Left lung (tissue), 10 donors: ENCODE results near the gene ENO1. TPM values are rescaled to one million over a fixed set of nuclear protein-coding genes. Genes with fewer than 3 reads are reported as not detected.
A peak's percentile ranks its signal among the peaks of the same experiment; 100 is the strongest.

Source experiments
- ATAC-seq: fragments of 200-7000 bp; cut with Tn5 transposase; one replicate; pipeline ENCODE4 v1.9.1; 2020; ENCODE audit warnings: moderate library complexity
- DNase-seq, 4 donors: peaks; one replicate each; pipeline ENCODE4 v3.0.0-alpha.2; 2013 to 2020
- H3K27ac ChIP-seq, 2 donors: fragments of 200-600 bp; sonication (generic) in 1 of 2; one replicate each; pipeline versions ENCODE4 v1.5.0 to v1.8.0; 2020 to 2021
- H3K27me3 ChIP-seq, 2 donors: fragments of 200-600 bp; sonication (generic) in 1 of 2; one replicate each; pipeline versions ENCODE4 v1.5.0 to v1.8.0; 2020 to 2021
- H3K36me3 ChIP-seq, 2 donors: fragments of 200-600 bp; sonication (generic) in 1 of 2; one replicate each; pipeline versions ENCODE4 v1.5.0 to v1.8.0; 2020 to 2021
- H3K4me1 ChIP-seq, 2 donors: fragments of 200-600 bp; one replicate each; pipeline ENCODE4 v1.8.0; 2021
- H3K4me3 ChIP-seq, 2 donors: fragments of 200-600 bp; sonication (generic) in 1 of 2; one replicate each; pipeline versions ENCODE4 v1.5.0 to v1.8.0; 2020 to 2021; ENCODE audit warnings: mild to moderate bottlenecking in 1 of 2
- H3K9me3 ChIP-seq, 2 donors: fragments of 200-600 bp; sonication (generic) in 1 of 2; one replicate each; pipeline versions ENCODE4 v1.5.0 to v1.8.0; 2020 to 2021
- intact Hi-C, 2 donors: fragments of 100-400 bp; cut with DNase I; formaldehyde crosslinking; loops; one replicate each; pipeline versions ENCODE4 v1.11.2 to v1.14.2; 2022
- polyA plus RNA-seq, 6 donors: library from polyadenylated mRNA; unstranded; fragments of 120-200 nt; gene quantifications; one replicate each; pipeline ENCODE4 v1.2.1, GENCODE V29; 2013; ENCODE audit not compliant: insufficient read length in 6 of 6
- total RNA-seq, 2 donors: library from RNA; stranded (reverse); fragmentation: NEBNext Ultra II Directional; extraction: Animal tissue kit (Norgen Biotek cat#: 25700); gene quantifications; one replicate each; pipeline ENCODE4 v1.2.1, GENCODE V29; 2021
- TF ChIP-seq, protein P1 (sequence below), 2 donors: fragments of 200-600 bp; sonication (generic) in 1 of 2; IDR thresholded peaks; one replicate each; pipeline versions ENCODE4 v1.5.0 to v1.8.0; 2021; ENCODE audit warnings: antibody characterized with exemption in 2 of 2
- donor health status: DM: no; HTN: yes; CAD: no.
- donor health status: DM: no; HTN: no; CAD: no.

The ENO1 gene
- total and polyA plus RNA-seq, 8 donors: 695 to 1,734 (median 783) TPM

DNA sequence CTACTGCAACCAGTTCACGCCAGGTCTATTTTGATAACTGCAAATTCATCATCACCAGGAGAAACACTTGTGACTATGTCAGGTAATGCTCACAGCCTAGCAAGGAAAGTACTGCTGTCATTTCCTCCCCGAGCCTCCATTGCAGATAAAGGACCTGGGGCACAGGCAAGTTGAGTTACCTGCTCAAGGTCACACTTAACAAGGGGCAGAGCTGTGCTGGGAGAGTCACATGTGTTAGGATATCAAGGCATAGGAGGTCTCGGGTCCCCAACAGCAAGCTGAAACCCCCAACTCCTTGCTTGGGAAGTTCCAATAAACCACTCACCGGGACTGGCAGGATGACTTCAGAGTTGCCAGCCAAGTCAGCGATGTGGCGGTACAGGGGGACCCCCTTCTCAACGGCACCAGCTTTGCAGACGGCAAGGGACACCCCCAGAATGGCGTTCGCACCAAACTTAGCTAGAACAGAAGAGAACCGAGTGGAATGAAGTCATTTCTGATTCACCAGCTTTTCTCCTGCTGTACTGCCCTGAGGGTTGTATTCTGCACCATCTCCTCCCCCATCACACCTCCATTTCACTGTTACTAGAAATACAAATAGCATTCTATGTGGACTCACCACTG, 11.6 kb downstream of the ENO1 start:
- DNase-seq: no peak
- Histone ChIP-seq H3K27me3 (no peaks in the 10 kb centered on the region), H3K36me3 (peaks cover 7 to 100% of the 10 kb centered on the region in 2 donors), H3K9me3 (no peaks in the 10 kb centered on the region), H3K4me1 (peaks cover 2 to 41% of the 10 kb centered on the region in 2 donors), H3K27ac (peak overlapping the region in 1 of 2 donors; percentile 13), H3K4me3 (no peak overlapping the region)
- intact Hi-C loops: no loop called here
- TF ChIP-seq, protein P1, sequence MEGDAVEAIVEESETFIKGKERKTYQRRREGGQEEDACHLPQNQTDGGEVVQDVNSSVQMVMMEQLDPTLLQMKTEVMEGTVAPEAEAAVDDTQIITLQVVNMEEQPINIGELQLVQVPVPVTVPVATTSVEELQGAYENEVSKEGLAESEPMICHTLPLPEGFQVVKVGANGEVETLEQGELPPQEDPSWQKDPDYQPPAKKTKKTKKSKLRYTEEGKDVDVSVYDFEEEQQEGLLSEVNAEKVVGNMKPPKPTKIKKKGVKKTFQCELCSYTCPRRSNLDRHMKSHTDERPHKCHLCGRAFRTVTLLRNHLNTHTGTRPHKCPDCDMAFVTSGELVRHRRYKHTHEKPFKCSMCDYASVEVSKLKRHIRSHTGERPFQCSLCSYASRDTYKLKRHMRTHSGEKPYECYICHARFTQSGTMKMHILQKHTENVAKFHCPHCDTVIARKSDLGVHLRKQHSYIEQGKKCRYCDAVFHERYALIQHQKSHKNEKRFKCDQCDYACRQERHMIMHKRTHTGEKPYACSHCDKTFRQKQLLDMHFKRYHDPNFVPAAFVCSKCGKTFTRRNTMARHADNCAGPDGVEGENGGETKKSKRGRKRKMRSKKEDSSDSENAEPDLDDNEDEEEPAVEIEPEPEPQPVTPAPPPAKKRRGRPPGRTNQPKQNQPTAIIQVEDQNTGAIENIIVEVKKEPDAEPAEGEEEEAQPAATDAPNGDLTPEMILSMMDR (IDR thresholded peaks at IDR 0.05): no peak
- no peak for ATAC-seq

DNA sequence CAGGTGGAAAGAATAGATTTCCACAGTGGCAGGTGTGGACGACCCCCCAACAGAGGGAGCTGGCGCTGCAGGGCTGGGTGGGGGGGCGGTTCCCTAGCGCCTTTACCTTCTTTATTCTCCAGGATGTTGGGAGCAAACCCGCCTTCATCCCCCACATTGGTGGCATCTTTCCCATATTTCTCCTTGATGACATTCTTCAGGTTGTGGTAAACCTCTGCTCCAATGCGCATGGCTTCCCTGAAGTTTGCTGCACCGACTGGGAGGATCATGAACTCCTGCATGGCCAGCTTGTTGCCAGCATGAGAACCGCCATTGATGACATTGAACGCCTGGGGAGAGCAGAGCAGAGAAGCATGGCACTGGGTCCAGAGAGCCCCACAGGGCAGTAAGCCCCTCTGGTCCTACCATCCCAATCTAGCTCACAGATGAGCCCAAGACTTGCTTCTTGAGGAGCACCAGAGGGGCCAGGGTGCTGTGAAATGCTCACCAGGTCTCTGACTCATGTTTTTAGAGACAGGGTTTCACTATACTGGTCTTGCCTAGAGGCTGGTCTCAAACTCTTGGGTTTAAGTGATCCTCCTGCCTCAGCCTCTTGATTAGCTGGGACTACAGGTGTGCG, 12.2 kb downstream of the ENO1 start:
- Histone ChIP-seq H3K4me1 (peaks cover 0 to 35% of the 10 kb centered on the region in 2 donors), H3K9me3 (no peaks in the 10 kb centered on the region), H3K27ac (peak overlapping the region in 1 of 2 donors; percentile 13), H3K36me3 (peaks cover 7 to 100% of the 10 kb centered on the region in 2 donors), H3K4me3 (no peak overlapping the region), H3K27me3 (no peaks in the 10 kb centered on the region)
- intact Hi-C loops: no loop called here
- ATAC-seq: no peak
- no peak for DNase-seq
- TF ChIP-seq, protein P1 (IDR thresholded peaks at IDR 0.05): no peak

DNA sequence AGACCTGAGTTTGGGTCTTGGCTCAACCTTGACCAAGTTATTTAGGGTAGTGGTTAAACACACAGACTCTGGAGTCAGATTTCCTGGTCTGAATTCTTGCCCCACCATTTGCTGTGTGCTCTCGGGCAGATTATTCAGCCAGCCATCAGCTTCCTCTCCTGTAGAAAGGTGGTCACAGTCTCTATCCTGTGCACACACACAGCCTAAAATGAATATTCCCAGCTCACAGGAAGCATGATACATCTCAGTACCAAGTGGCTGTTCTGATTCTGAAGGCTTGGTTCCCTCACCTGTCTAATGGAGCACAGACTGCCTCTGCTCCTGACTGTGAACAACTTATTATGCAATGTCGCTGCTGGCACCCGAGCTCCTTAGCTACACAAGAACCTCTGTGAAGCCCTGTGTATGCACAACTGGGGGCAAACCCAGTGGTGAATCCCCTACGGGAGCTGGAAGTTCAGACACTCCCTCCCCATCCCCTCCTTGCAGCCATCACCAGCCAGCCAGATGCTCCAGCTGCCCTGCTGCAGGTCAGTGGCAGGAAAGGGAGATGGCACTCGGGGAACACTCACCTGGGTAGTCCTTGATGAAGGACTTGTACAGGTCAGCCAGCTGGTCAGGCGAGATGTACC, 13.7 kb downstream of the ENO1 start:
- TF ChIP-seq, protein P1 (IDR thresholded peaks at IDR 0.05): no peak
- H3K4me3 ChIP-seq: no peak overlapping the region
- H3K36me3 ChIP-seq: peaks cover 7 to 100% of the 10 kb centered on the region in 2 donors
- no peaks in the 10 kb centered on the region for H3K9me3 ChIP-seq
- H3K27ac ChIP-seq: peak overlapping the region in 1 of 2 donors; percentile 46
- H3K27me3 ChIP-seq: no peaks in the 10 kb centered on the region
- peaks cover 0 to 28% of the 10 kb centered on the region in 2 donors for H3K4me1 ChIP-seq
- ATAC-seq (no peak), DNase-seq (peak in 1 of 4 donors; percentile 20)
- intact Hi-C loops: no loop called here

DNA sequence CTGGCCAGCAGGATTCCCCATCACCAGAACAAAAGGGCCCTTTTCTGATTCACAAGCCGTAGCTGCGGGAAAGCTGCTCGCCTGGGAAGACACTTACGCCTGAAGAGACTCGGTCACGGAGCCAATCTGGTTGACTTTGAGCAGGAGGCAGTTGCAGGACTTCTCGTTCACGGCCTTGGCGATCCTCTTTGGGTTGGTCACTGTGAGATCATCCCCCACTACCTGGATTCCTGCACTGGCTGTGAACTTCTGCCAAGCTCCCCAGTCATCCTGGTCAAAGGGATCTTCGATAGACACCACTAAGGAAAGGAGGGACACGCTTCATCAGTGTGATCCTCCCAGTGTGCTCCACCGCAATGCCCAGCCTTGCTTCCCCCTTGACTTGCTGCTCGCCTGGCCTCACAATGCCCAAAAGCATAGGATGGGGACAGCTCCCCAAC, 14.7 kb downstream of the ENO1 start:
- no peaks in the 10 kb centered on the region for H3K27me3 ChIP-seq
- no peak overlapping the region for H3K27ac ChIP-seq
- peaks cover 2 to 38% of the 10 kb centered on the region in 2 donors for H3K4me1 ChIP-seq
- H3K4me3 ChIP-seq: no peak overlapping the region
- DNase-seq (peak in 1 of 4 donors; percentile 22), ATAC-seq (no peak)
- no peaks in the 10 kb centered on the region for H3K9me3 ChIP-seq
- intact Hi-C loops: no loop called here
- peaks cover 7 to 100% of the 10 kb centered on the region in 2 donors for H3K36me3 ChIP-seq
- TF ChIP-seq, protein P1 (IDR thresholded peaks at IDR 0.05): no peak

DNA sequence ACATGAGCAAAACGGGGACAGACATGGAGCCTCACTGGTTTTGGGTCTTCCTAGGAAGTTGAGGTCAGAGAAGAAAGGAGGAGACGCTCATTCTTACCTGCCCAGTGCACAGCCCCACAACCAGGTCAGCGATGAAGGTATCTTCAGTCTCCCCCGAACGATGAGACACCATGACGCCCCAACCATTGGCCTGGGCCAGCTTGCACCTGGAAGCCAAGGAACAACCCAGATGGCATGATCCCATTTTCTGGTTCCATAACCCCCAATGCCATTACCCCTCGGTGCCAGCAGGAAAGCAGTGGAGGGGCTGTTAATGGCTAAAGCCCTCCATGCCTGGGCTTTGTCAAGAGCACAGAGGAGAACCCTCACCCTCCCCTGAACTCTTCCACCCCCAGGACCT, 15.3 kb downstream of the ENO1 start:
- Histone ChIP-seq H3K9me3 (no peaks in the 10 kb centered on the region), H3K36me3 (peaks cover 7 to 100% of the 10 kb centered on the region in 2 donors), H3K4me1 (peaks cover 3 to 45% of the 10 kb centered on the region in 2 donors), H3K27ac (no peak overlapping the region), H3K27me3 (no peaks in the 10 kb centered on the region), H3K4me3 (no peak overlapping the region)
- TF ChIP-seq, protein P1 (IDR thresholded peaks at IDR 0.05): no peak
- no peak for ATAC-seq
- peak in 1 of 4 donors; percentile 20 for DNase-seq
- intact Hi-C loops: no loop called here
